ENCODE measurements around the gene TTC27.
"Not testable (repeated sequence)": the region's sequence is repeated elsewhere in the genome, so short reads cannot be mapped to it uniquely, and the experiment has no call there.

TTC27 gene

DNA sequence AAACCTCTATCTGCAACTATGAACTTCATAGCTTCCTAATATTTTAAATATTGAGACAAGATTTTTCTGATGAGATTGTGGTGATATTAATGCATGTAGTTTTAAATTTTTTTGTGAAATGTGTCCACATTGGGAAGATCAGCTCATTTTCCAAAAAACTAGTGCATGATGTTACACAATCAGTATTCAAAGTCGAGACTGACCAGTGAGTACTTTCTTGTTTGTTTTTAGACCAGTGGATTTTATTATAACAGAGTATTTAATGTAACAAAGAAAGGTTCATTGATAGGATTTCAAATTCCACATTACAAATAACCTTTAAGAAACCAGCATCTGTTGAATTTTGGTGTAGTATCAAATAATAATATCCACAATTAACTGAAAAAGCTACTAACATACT is 99.3 kb downstream of the TTC27 start:
- Histone ChIP-seq H2AK5ac (ENCODE audit: low read depth, low read length) (no peak overlapping the region), H4K91ac (ENCODE audit: low read depth, low read length, poor library complexity) (no peak overlapping the region)
- DNase-seq (ENCODE audit: low spot score) = no peak

DNA sequence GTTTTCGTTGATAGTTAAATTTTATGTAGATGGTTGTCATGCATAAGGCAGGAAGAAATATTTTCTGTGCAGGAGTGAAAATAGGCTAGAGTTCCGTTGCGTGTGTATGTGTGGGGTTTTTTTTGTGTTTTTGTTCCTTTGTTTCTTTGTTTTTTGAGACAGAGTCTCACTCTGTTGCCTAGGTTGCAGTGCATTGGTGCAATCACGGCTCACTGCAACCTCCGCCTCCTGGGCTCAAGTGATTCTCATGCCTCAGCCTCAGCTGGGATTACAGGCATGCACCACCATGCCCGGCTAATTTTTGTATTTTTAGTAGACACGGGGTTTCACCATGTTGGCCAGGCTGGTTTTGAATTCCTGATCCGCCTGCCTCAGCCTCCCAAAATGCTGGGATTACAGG is 103.1 kb downstream of the TTC27 start:
- H3K79me1 ChIP-seq (ENCODE audit: low read depth, low read length); H2AFZ ChIP-seq (ENCODE audit: low read length); H2BK15ac ChIP-seq (ENCODE audit: low read length); H2BK12ac ChIP-seq (ENCODE audit: low read length); H3K4me3 ChIP-seq (ENCODE audit: low read length in 2 of 2); H2AK5ac ChIP-seq (ENCODE audit: low read depth, low read length); H3K23ac ChIP-seq (ENCODE audit: low read depth, low read length, poor library complexity); H2BK5ac ChIP-seq (ENCODE audit: low read length); H3K9me3 ChIP-seq (replicated peaks in 1 of 2; ENCODE audit: control insufficient read depth in 2 of 2, insufficient read depth in 1 of 2, low read depth in 1 of 2, low read length in 2 of 2); H3K18ac ChIP-seq (ENCODE audit: low read length); H4K91ac ChIP-seq (ENCODE audit: low read depth, low read length, poor library complexity); H3K9ac ChIP-seq (ENCODE audit: low read depth, low read length, poor library complexity); H3K4me1 ChIP-seq (ENCODE audit: control insufficient read depth in 2 of 2, insufficient read depth in 1 of 2, low read depth in 1 of 2, low read length in 2 of 2); H4K8ac ChIP-seq (ENCODE audit: low read depth, low read length); H3K4ac ChIP-seq (ENCODE audit: low read length); DNase-seq (ENCODE audit: low spot score); H3K14ac ChIP-seq (ENCODE audit: low read length); H2BK120ac ChIP-seq (ENCODE audit: low read depth, low read length); H3K4me2 ChIP-seq (ENCODE audit: insufficient read depth, low read length, poor library complexity, severe bottlenecking); H3K27ac ChIP-seq (replicated peaks; ENCODE audit: low read length); H3K36me3 ChIP-seq (replicated peaks in 1 of 2; ENCODE audit: control insufficient read depth in 2 of 2, insufficient read depth in 2 of 2, low read length in 2 of 2); H3K27me3 ChIP-seq (ENCODE audit: control insufficient read depth in 3 of 3, insufficient read depth in 3 of 3, low read depth in 1 of 3, low read length in 3 of 3): not testable (repeated sequence)
- 100% methylated on average over 1 of the region's 8 CpGs; no CpG with 5 or more reads in 1 of the 2 donors for WGBS, 2 donors (ENCODE audit: extremely low coverage in 2 of 2, insufficient read length in 2 of 2, insufficient replicate concordance in 1 of 2)

More for the DNA sequence above, 99.3 kb downstream of the TTC27 start:
- no peak overlapping the region for H3K4me3 ChIP-seq (ENCODE audit: low read length in 2 of 2)
- WGBS, 2 donors (ENCODE audit: extremely low coverage in 2 of 2, insufficient read length in 2 of 2, insufficient replicate concordance in 1 of 2) = no CpG with 5 or more reads among the region's 1 CpG
- no peak overlapping the region for H4K8ac ChIP-seq (ENCODE audit: low read depth, low read length)
- H2BK5ac ChIP-seq (ENCODE audit: low read length) = no peak overlapping the region
- H3K23ac ChIP-seq (ENCODE audit: low read depth, low read length, poor library complexity) = no peak overlapping the region
- H3K27ac ChIP-seq (replicated peaks; ENCODE audit: low read length) = no peak overlapping the region
- H2AFZ ChIP-seq (ENCODE audit: low read length) = no peak overlapping the region
- peaks cover 0 to 1% of the 10 kb centered on the region in 2 donors for H3K4me1 ChIP-seq (ENCODE audit: control insufficient read depth in 2 of 2, insufficient read depth in 1 of 2, low read depth in 1 of 2, low read length in 2 of 2)
- H3K4ac ChIP-seq (ENCODE audit: low read length) = no peak overlapping the region
- H3K14ac ChIP-seq (ENCODE audit: low read length) = no peak overlapping the region
- no peak overlapping the region for H3K18ac ChIP-seq (ENCODE audit: low read length)
- no peak overlapping the region for H2BK15ac ChIP-seq (ENCODE audit: low read length)
- H3K27me3 ChIP-seq (ENCODE audit: control insufficient read depth in 3 of 3, insufficient read depth in 3 of 3, low read depth in 1 of 3, low read length in 3 of 3) = no peaks in the 10 kb centered on the region
- no peak overlapping the region for H2BK12ac ChIP-seq (ENCODE audit: low read length)
- H2BK120ac ChIP-seq (ENCODE audit: low read depth, low read length) = no peak overlapping the region
- peaks cover 0 to 2% of the 10 kb centered on the region in 2 donors for H3K9me3 ChIP-seq (replicated peaks in 1 of 2; ENCODE audit: control insufficient read depth in 2 of 2, insufficient read depth in 1 of 2, low read depth in 1 of 2, low read length in 2 of 2)
- no peak overlapping the region for H3K4me2 ChIP-seq (ENCODE audit: insufficient read depth, low read length, poor library complexity, severe bottlenecking)
- H3K9ac ChIP-seq (ENCODE audit: low read depth, low read length, poor library complexity) = no peak overlapping the region
- H3K36me3 ChIP-seq (replicated peaks in 1 of 2; ENCODE audit: control insufficient read depth in 2 of 2, insufficient read depth in 2 of 2, low read length in 2 of 2) = no peaks in the 10 kb centered on the region
- H3K79me1 ChIP-seq (ENCODE audit: low read depth, low read length) = no peaks in the 10 kb centered on the region

DNA sequence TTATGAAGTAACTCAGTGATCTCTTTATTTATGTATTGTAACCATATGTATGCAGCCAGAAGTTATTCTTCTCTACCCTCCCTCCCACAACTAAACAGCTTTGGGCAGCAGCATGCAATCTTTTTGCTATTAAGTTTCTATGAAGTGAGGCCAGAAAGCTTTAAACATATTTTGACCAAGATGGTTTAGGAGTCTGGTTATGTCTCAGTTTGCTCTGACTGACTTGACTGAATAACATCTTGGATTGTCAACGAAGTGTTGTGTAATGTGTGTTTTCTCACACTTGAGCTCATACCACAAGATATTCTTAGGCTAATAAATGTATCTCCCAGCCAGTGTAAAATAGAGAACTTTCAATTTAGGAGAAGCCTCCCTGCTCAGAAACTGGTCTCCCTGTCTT is 104.3 kb downstream of the TTC27 start:
- Histone ChIP-seq H3K27me3 (ENCODE audit: control insufficient read depth in 3 of 3, insufficient read depth in 3 of 3, low read depth in 1 of 3, low read length in 3 of 3) (no peaks in the 10 kb centered on the region), H2AFZ (ENCODE audit: low read length) (no peak overlapping the region), H4K8ac (ENCODE audit: low read depth, low read length) (no peak overlapping the region), H3K4ac (ENCODE audit: low read length) (no peak overlapping the region), H2BK12ac (ENCODE audit: low read length) (no peak overlapping the region), H3K4me3 (ENCODE audit: low read length in 2 of 2) (no peak overlapping the region), H3K36me3 (replicated peaks in 1 of 2; ENCODE audit: control insufficient read depth in 2 of 2, insufficient read depth in 2 of 2, low read length in 2 of 2) (no peaks in the 10 kb centered on the region), H3K14ac (ENCODE audit: low read length) (no peak overlapping the region), H4K91ac (ENCODE audit: low read depth, low read length, poor library complexity) (no peak overlapping the region), H3K18ac (ENCODE audit: low read length) (no peak overlapping the region), H3K9me3 (replicated peaks in 1 of 2; ENCODE audit: control insufficient read depth in 2 of 2, insufficient read depth in 1 of 2, low read depth in 1 of 2, low read length in 2 of 2) (no peaks in the 10 kb centered on the region), H3K9ac (ENCODE audit: low read depth, low read length, poor library complexity) (no peak overlapping the region), H3K4me1 (ENCODE audit: control insufficient read depth in 2 of 2, insufficient read depth in 1 of 2, low read depth in 1 of 2, low read length in 2 of 2) (peaks cover 0 to 1% of the 10 kb centered on the region in 2 donors), H3K27ac (replicated peaks; ENCODE audit: low read length) (no peak overlapping the region), H2AK5ac (ENCODE audit: low read depth, low read length) (no peak overlapping the region), H3K79me1 (ENCODE audit: low read depth, low read length) (no peaks in the 10 kb centered on the region), H3K23ac (ENCODE audit: low read depth, low read length, poor library complexity) (no peak overlapping the region), H2BK120ac (ENCODE audit: low read depth, low read length) (no peak overlapping the region), H2BK5ac (ENCODE audit: low read length) (no peak overlapping the region), H2BK15ac (ENCODE audit: low read length) (no peak overlapping the region), H3K4me2 (ENCODE audit: insufficient read depth, low read length, poor library complexity, severe bottlenecking) (no peak overlapping the region)
- no CpG with 5 or more reads among the region's 1 CpG for WGBS, 2 donors (ENCODE audit: extremely low coverage in 2 of 2, insufficient read length in 2 of 2, insufficient replicate concordance in 1 of 2)
- DNase-seq (ENCODE audit: low spot score) = no peak

DNA sequence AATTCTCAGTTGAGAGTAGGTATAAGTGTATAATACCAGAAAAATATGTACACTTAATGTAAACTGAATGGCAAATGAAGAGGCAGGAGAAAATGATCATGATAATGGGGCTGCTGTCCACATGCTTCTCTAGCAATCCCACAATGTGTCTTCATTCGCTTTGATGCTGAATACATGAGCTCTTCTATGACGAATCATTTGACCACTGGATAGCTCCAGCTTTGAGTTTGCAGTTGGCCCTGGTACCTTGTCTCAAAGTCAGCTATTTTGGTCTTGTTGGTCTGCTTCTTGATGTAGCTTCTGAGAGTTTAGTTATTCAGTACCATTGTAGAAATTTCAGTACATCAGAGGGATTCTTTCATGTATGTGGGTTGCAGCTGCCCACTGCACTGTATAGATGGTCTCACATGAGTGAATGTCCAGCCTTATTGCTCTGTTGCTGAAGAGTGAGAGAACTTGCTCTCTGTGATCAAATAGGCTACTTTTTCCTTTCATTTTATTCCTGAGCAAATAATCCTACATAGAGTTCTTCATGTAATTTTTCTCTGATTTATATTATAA is 105.1 kb downstream of the TTC27 start:
- DNase-seq (ENCODE audit: low spot score) = no peak
- H2BK15ac ChIP-seq (ENCODE audit: low read length) = no peak overlapping the region
- no peaks in the 10 kb centered on the region for H3K79me1 ChIP-seq (ENCODE audit: low read depth, low read length)
- H3K27ac ChIP-seq (replicated peaks; ENCODE audit: low read length) = no peak overlapping the region
- no peaks in the 10 kb centered on the region for H3K9me3 ChIP-seq (replicated peaks in 1 of 2; ENCODE audit: control insufficient read depth in 2 of 2, insufficient read depth in 1 of 2, low read depth in 1 of 2, low read length in 2 of 2)
- no peak overlapping the region for H2AFZ ChIP-seq (ENCODE audit: low read length)
- no peak overlapping the region for H3K23ac ChIP-seq (ENCODE audit: low read depth, low read length, poor library complexity)
- H3K36me3 ChIP-seq (replicated peaks in 1 of 2; ENCODE audit: control insufficient read depth in 2 of 2, insufficient read depth in 2 of 2, low read length in 2 of 2) = no peaks in the 10 kb centered on the region
- H3K9ac ChIP-seq (ENCODE audit: low read depth, low read length, poor library complexity) = no peak overlapping the region
- WGBS, 2 donors (ENCODE audit: extremely low coverage in 2 of 2, insufficient read length in 2 of 2, insufficient replicate concordance in 1 of 2) = no CpG with 5 or more reads among the region's 2 CpGs
- H3K4me1 ChIP-seq (ENCODE audit: control insufficient read depth in 2 of 2, insufficient read depth in 1 of 2, low read depth in 1 of 2, low read length in 2 of 2) = peaks cover 0 to 1% of the 10 kb centered on the region in 2 donors
- no peak overlapping the region for H3K4me3 ChIP-seq (ENCODE audit: low read length in 2 of 2)
- no peaks in the 10 kb centered on the region for H3K27me3 ChIP-seq (ENCODE audit: control insufficient read depth in 3 of 3, insufficient read depth in 3 of 3, low read depth in 1 of 3, low read length in 3 of 3)
- no peak overlapping the region for H3K18ac ChIP-seq (ENCODE audit: low read length)
- H2AK5ac ChIP-seq (ENCODE audit: low read depth, low read length) = no peak overlapping the region
- no peak overlapping the region for H3K14ac ChIP-seq (ENCODE audit: low read length)
- H2BK5ac ChIP-seq (ENCODE audit: low read length) = no peak overlapping the region
- no peak overlapping the region for H3K4ac ChIP-seq (ENCODE audit: low read length)
- H4K91ac ChIP-seq (ENCODE audit: low read depth, low read length, poor library complexity) = no peak overlapping the region
- H3K4me2 ChIP-seq (ENCODE audit: insufficient read depth, low read length, poor library complexity, severe bottlenecking) = no peak overlapping the region
- H2BK12ac ChIP-seq (ENCODE audit: low read length) = no peak overlapping the region
- H2BK120ac ChIP-seq (ENCODE audit: low read depth, low read length) = no peak overlapping the region
- no peak overlapping the region for H4K8ac ChIP-seq (ENCODE audit: low read depth, low read length)
